Cardiac septum (tissue), 1 donor: ENCODE results near the gene RIF1. TPM values are rescaled to one million over a fixed set of nuclear protein-coding genes. Genes with fewer than 3 reads are reported as not detected.
"Not testable (repeated sequence)": the region's sequence is repeated elsewhere in the genome, so short reads cannot be mapped to it uniquely, and the experiment has no call there.

ENCODE experiments used
- DNase-seq: peaks from one replicate; pipeline ENCODE4 v3.0.0-alpha.2; 2020; ENCODE audit warnings: low spot score
- intact Hi-C: fragments of 100-400 bp; cut with DNase I; formaldehyde crosslinking; loops from one replicate; pipeline ENCODE4 v1.14.0; 2022
- total RNA-seq: library from RNA; stranded (reverse); fragmentation: NEBNext Ultra II Directional; extraction: Animal tissue kit (Norgen Biotek cat#: 25700); gene quantifications from one replicate; pipeline ENCODE4 v1.2.1, GENCODE V29; 2021
- donor health status: DM: no; HTN: no; CAD: no.

RIF1 gene
- total RNA-seq, 1 donor from 2014 or later, result 16.1 TPM

DNA sequence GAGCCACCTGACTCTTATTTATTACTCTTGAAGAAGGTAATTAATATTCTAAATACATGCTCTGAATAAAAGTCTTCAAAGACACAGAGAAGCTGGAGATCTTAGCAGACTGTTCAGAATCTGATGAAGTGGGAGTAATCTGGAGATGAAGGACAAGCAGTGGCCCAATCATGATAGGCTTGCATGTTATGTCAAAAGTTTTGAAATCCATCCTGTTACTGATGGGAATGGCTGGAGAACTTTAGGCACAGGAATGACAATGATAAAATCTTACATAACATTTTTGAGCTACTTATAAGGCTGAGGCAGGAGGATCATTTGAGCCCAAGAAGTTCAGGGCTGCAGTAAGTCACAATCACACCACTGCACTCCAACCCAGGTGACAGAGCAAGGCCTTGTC, 2.4 kb upstream of the RIF1 start:
- no peak for DNase-seq
- intact Hi-C loops, result loop anchor here (10.0 kb wide), 1 partner anchor 1812 kb away; no protein-coding TSS in a partner anchor

GRCh38 chr2:151408788-151409600, 708 bp upstream of the RIF1 start:
- DNase-seq, result no peak
- intact Hi-C loops, result loop anchor here (2.0 to 10.0 kb wide), 2 partner anchors 148 to 1814 kb away; partner anchors contain the start of gene RBM43

- no peak for DNase-seq
- intact Hi-C loops, result loop anchor here (2.0 kb wide), 1 partner anchor 122 kb away; the partner anchor contains the start of gene NMI
These were observed 758 bp downstream of the RIF1 start for GRCh38 chr2:151410485-151410834.

- intact Hi-C loops, result no loop called here
- DNase-seq, result no peak
These were observed 7.9 kb downstream of the RIF1 start for GRCh38 chr2:151417650-151418049.

DNA sequence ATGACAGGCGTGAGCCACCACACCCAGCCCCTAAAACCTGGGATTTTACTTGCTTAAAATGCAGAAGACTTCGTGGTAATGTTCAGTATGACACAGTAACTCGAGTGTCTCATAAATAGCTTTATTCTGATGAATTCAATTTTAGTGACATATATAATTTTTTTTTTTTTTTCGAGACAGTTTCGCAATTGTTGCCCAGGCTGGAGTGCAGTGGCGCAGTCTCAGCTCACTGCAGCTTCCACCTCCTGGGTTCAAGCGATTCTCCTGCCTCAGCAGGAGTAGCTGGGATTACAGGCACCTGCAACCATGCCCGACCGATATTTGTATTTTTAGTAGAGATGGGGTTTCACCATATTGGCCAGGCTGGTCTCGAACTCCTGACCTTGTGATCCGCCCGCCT, 12.0 kb downstream of the RIF1 start:
- DNase-seq, intact Hi-C loops: not testable (repeated sequence)

GRCh38 chr2:151422917-151423439, 13.3 kb downstream of the RIF1 start:
- no peak for DNase-seq
- intact Hi-C loops, result no loop called here

DNA sequence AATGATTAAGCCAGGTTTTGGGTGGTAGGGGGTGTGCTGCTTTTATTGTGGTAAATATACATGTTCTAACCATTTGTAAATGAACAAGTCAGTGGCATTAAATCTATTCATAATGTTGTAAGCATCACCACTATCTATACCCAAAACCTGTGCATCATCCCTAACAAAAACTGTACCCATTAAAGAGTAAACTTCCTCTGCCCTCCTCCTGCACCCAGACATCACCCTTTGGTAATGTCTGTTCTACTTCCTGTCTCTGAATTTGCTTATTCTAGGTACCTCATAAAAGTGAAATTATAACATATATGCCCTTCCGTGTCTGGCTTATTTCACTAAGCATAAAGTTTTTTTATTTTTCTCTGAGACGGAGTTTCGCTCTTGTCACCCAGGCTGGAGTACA, 14.1 kb downstream of the RIF1 start:
- intact Hi-C loops, result no loop called here
- no peak for DNase-seq

- intact Hi-C loops, result no loop called here
- no peak for DNase-seq
These were observed 27.9 kb downstream of the RIF1 start for GRCh38 chr2:151437630-151438029.

- intact Hi-C loops, result no loop called here
- DNase-seq, result no peak
These were observed 28.8 kb downstream of the RIF1 start for GRCh38 chr2:151438506-151438905.

DNA sequence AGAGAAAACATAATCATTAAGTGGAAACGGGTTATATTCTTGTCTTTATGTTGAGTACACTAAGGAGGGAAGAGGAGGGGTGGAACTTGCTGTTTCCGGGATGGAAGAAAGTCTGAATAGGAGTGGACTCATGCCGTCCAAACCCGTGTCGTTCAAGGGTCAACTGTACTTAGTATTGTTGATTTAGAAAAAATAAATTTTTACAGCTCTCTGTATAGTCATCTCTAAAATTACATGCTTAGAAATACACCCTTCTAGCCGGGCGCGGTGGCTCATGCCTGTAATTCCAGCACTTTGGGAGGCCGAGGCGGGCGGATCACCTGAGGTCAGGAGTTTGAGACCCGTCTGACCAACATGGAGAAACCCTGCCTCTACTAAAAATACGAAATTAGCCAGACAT, 29.4 kb downstream of the RIF1 start:
- intact Hi-C loops, result no loop called here

GRCh38 chr2:151459358-151459757, 49.7 kb downstream of the RIF1 start:
- no peak for DNase-seq
- intact Hi-C loops, result no loop called here

More for the DNA sequence above, 29.4 kb downstream of the RIF1 start:
- DNase-seq, result no peak

DNA sequence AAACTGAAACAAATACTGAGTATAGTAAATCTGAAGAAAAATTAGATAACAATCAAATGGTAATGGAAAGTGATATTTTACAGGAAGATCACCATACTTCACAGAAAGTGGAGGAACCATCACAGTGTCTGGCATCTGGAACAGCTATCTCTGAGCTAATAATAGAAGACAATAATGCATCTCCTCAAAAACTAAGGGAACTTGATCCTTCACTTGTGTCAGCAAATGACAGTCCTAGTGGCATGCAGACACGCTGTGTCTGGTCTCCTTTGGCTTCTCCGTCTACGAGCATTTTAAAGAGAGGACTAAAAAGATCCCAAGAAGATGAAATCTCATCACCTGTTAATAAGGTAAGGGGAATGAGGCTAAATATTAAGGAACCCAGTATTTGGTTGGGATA, 56.1 kb downstream of the RIF1 start:
- no peak for DNase-seq
- intact Hi-C loops, result no loop called here

DNA sequence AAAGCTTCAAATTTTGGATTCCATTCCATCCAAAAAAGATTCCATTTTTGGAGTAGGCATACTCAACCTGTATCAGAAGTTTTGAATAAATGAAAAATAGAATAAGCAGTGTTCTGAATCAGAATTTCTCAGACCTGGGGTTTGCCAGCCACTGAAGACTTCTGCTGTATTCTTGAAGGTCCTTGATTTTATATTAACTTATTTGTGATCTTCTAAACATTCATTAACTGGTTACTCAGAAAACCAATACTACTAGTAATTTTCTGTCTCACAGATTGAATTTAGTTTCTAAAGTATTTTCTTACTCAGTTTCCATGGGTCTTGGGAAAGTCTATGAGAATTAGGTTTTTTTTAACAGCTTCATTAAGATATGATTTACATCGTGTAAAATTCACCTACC, 60.9 kb downstream of the RIF1 start:
- no peak for DNase-seq
- intact Hi-C loops, result no loop called here

DNA sequence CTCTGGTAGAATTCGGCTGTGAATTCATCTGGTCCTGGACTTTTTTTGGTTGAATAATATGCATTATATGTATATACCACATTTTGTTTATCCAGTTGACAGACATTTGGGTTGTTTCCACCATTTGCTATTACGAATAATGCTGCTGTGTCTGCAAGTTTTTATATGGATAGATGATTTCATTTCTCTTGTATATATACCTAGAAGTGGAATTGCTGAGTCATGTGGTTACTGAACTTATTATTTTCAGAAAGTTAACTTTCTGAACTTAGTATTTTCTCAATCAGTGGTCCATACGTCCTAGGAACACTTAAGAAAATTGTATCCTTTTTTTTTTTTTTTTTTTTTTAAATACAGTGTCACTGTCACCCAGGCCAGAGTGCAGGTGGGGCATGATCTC, 63.3 kb downstream of the RIF1 start:
- intact Hi-C loops, result no loop called here
- DNase-seq, result no peak

DNA sequence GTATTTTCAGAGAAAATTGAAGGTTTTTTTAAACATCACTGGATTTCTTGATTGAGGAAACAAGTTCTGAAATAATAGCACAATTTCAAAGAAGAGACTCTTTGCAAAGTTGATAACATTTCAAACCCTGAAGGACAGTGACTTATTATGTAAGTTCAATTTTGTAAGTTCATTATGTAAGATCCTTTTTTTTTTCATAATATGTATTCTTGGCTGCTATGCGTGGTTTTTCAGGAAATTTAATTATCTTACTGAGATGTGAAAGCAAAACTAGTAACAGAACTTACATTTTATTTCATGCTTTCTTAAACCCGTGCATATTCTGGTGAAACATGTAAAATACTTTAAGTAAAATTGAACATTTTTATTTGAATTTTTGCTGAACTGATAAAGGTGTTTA, 65.4 kb downstream of the RIF1 start:
- no peak for DNase-seq
- intact Hi-C loops, result no loop called here

DNA sequence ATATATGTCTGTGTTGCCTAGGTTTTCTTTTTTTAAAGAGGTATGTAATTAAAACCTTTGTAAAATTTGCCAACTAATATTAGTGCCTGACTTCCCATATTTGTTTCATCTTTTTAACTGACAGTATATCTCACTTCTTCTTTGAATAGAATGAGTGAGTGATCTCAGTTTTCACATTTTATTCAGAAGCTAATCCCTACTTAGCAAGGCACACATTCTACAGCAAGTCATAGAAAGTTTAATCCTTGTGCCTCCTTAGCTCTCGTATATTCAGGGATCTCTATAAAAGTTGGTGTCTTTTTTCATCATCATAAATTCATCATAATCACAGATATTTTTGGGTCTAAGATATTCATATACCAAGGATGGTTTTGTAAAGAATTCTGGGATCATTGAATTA, 66.6 kb downstream of the RIF1 start:
- intact Hi-C loops, result no loop called here
- no peak for DNase-seq

DNA sequence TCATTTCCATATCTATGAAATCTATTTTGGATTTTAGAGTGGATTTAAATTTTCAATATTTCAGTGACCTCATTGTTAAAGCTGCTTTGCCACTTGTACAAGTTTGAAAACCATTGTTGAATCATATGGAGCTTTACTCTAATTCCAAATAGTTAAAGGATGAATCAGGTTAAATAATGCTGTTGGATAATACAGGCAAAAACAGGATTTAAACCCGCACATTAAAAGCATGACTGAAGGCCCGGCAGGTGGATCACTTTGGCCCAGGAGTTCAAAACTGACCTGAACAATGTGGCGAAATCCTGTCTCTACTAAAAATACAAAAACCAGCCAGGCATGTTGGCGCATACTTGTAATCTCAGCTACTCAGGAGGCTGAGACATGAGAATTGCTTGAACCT, 68.3 kb downstream of the RIF1 start:
- DNase-seq, result no peak
- intact Hi-C loops, result no loop called here

GRCh38 chr2:151481744-151482143, 72.0 kb downstream of the RIF1 start:
- no peak for DNase-seq
- intact Hi-C loops, result no loop called here

- DNase-seq, result no peak
- intact Hi-C loops, result no loop called here
These were observed 72.5 kb downstream of the RIF1 start for GRCh38 chr2:151482171-151482725.

- intact Hi-C loops, result no loop called here
- no peak for DNase-seq
These were observed 73.8 kb downstream of the RIF1 start for GRCh38 chr2:151483546-151483945.

- DNase-seq, result no peak
- intact Hi-C loops, result no loop called here
These were observed 74.4 kb downstream of the RIF1 start for GRCh38 chr2:151484100-151484499.
